Suprapubic skin (tissue), 4 donors: ENCODE measurements around the gene TIAM1. TPM values are rescaled to one million over a fixed set of nuclear protein-coding genes. Genes with fewer than 3 reads are reported as not detected.

ENCODE experiments used
- DNase-seq, 2 donors: peaks; one replicate each; pipeline ENCODE4 v3.0.0-alpha.2; 2019; ENCODE audit warnings: low spot score in 2 of 2
- H3K27ac ChIP-seq: fragments of 200-600 bp; sonication (generic); one replicate; pipeline ENCODE4 v1.5.1; 2019
- H3K27me3 ChIP-seq: fragments of 200-600 bp; sonication (generic); one replicate; pipeline ENCODE4 v1.5.1; 2019
- H3K36me3 ChIP-seq: fragments of 200-600 bp; sonication (generic); one replicate; pipeline ENCODE4 v1.5.1; 2019
- H3K4me1 ChIP-seq: fragments of 200-600 bp; sonication (generic); one replicate; pipeline ENCODE4 v1.5.1; 2019
- H3K4me3 ChIP-seq: fragments of 200-600 bp; sonication (generic); one replicate; pipeline ENCODE4 v1.5.1; 2019; ENCODE audit warnings: mild to moderate bottlenecking
- H3K9me3 ChIP-seq: fragments of 200-600 bp; sonication (generic); one replicate; pipeline ENCODE4 v1.5.1; 2019
- EP300 ChIP-seq: sonication (generic); formaldehyde crosslinking; IDR thresholded peaks from one replicate; pipeline ENCODE4 v1.6.1; 2017; ENCODE audit warnings: antibody characterized with exemption
- POLR2A ChIP-seq, 2 donors: fragments of 450-650 bp; IDR thresholded peaks; one replicate each; pipeline ENCODE4 v1.6.1; 2017; ENCODE audit warnings: antibody characterized with exemption in 2 of 2, mild to moderate bottlenecking in 2 of 2, moderate library complexity in 2 of 2
- POLR2AphosphoS5 ChIP-seq, 3 donors: sonication (generic); formaldehyde crosslinking; IDR thresholded peaks; one replicate each; pipeline ENCODE4 v1.6.1; 2017; ENCODE audit warnings: antibody characterized with exemption in 3 of 3
- WGBS: methylation state at CpG from one replicate; pipeline ENCODE4 v1.1.5; 2018; 5-methylcytosine and 5-hydroxymethylcytosine counted together
- total RNA-seq, 4 donors: library from RNA; depleted of rRNA; stranded (reverse); fragments of >200 nt; gene quantifications; one replicate each; pipeline ENCODE4 v1.1.0, GENCODE V29; 2016
- TF ChIP-seq, protein P1 (sequence below), 2 donors: fragments of 200-600 bp in 1 of 2; fragments of 450-650 bp in 1 of 2; sonication (generic) in 1 of 2; IDR thresholded peaks; one replicate each; pipeline ENCODE4 v1.5.1; 2016 to 2019; ENCODE audit warnings: antibody characterized with exemption in 2 of 2, mild to moderate bottlenecking in 1 of 2, moderate library complexity in 1 of 2

Gene TIAM1
- total RNA-seq, 4 donors from 2014 or later = 71.9 to 135 (median 87.9) TPM

DNA sequence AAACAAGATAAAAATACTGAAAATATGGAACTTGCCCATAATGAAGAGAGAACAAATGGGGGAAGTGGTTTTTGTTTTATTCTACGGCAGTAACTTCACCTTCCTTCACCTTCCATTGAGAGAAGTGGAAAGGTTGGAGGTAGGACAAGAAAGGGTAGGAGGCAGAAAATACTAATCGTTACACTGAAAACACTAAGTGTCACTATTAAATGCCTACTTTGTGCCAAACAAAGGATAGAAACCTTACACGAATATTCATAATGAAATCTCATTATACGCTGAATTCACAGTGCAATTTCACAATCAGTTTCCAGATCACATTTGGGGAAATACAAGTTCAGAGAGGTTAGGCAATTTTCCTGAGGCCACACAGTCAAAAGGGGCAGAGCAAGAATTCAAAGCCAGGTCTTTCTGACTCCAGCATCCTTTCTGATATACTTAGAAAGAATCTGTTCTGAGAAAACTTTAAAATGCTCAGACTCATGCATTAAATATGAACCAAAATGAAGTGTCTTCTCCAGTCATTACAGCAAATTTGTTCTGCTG lies 3.0 kb downstream of the TIAM1 start:
- Histone ChIP-seq H3K4me1 (peaks cover 37% of the 10 kb centered on the region), H3K4me3 (no peak overlapping the region), H3K27me3 (peaks cover 5% of the 10 kb centered on the region), H3K9me3 (no peaks in the 10 kb centered on the region), H3K36me3 (no peaks in the 10 kb centered on the region), H3K27ac (no peak overlapping the region)
- DNase-seq = no peak
- TF ChIP-seq EP300 = no peak
- 78% methylated on average over 4 of the region's 4 CpGs for whole genome bisulfite sequencing

GRCh38 chr21:31340514-31340913 lies 3.5 kb downstream of the TIAM1 start:
- no peak for DNase-seq
- Histone ChIP-seq H3K27me3 (peaks cover under 1% of the 10 kb centered on the region), H3K9me3 (no peaks in the 10 kb centered on the region), H3K4me3 (no peak overlapping the region), H3K4me1 (peaks cover 39% of the 10 kb centered on the region), H3K27ac (no peak overlapping the region), H3K36me3 (no peaks in the 10 kb centered on the region)
- TF ChIP-seq EP300 (no peak), POLR2A (IDR thresholded peaks at IDR 0.05) (no peak), POLR2AphosphoS5 (IDR thresholded peaks at IDR 0.05) (no peak)
- TF ChIP-seq, protein P1, sequence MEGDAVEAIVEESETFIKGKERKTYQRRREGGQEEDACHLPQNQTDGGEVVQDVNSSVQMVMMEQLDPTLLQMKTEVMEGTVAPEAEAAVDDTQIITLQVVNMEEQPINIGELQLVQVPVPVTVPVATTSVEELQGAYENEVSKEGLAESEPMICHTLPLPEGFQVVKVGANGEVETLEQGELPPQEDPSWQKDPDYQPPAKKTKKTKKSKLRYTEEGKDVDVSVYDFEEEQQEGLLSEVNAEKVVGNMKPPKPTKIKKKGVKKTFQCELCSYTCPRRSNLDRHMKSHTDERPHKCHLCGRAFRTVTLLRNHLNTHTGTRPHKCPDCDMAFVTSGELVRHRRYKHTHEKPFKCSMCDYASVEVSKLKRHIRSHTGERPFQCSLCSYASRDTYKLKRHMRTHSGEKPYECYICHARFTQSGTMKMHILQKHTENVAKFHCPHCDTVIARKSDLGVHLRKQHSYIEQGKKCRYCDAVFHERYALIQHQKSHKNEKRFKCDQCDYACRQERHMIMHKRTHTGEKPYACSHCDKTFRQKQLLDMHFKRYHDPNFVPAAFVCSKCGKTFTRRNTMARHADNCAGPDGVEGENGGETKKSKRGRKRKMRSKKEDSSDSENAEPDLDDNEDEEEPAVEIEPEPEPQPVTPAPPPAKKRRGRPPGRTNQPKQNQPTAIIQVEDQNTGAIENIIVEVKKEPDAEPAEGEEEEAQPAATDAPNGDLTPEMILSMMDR (IDR thresholded peaks at IDR 0.05) = no peak
- 84% methylated on average over 6 of the region's 6 CpGs for WGBS

DNA sequence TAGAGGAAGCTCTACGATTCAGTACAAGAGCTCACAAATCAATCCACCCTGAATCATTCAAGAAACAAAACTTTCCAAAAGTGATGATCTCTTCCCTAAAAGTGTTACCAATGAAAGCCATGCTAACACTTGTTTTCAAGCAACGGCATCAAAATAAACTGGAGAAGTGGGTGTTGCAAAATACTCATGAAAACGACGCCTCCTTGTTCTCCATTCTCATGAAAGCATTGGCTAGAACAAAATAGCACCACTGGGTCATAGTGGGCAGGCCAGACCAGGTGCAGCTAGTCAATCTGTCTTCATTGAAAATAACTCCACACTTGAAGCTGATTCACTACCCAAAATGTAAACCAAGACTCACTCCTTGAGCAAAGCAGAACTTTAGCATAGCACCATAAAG lies 4.3 kb downstream of the TIAM1 start:
- no peak for DNase-seq
- WGBS = 89% methylated on average over 4 of the region's 4 CpGs
- Histone ChIP-seq H3K4me3 (no peak overlapping the region), H3K36me3 (no peaks in the 10 kb centered on the region), H3K27ac (no peak overlapping the region), H3K4me1 (peaks cover 39% of the 10 kb centered on the region), H3K27me3 (no peaks in the 10 kb centered on the region), H3K9me3 (no peaks in the 10 kb centered on the region)
- TF ChIP-seq POLR2AphosphoS5 (IDR thresholded peaks at IDR 0.05) = no peak

DNA sequence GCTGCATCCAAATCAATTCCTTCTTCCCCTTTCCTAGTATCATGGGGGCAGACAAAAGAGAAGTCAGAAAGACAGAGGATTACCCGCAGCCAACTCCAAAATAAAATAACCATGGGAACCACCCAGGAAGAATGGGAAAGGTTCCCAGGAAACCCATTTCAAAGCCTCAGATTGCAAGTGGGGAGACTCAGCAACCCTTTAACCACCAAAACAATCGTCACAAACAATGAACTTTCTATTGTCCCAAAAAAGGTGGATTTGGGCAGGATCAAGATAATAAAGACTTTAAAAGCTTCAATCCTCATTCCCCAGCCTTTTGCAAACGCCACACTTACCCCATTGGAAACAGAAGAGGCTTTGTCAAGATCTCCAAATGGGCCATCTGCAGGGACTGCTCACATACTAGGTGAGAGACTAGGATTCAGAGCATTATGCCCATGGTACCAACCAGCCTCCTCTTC lies 5.1 kb downstream of the TIAM1 start:
- H3K27ac ChIP-seq = no peak overlapping the region
- H3K27me3 ChIP-seq = no peaks in the 10 kb centered on the region
- H3K9me3 ChIP-seq = no peaks in the 10 kb centered on the region
- no peak for TF ChIP-seq POLR2A (IDR thresholded peaks at IDR 0.05)
- TF ChIP-seq EP300 = no peak
- TF ChIP-seq, protein P1 (IDR thresholded peaks at IDR 0.05) = no peak
- no peaks in the 10 kb centered on the region for H3K36me3 ChIP-seq
- peaks cover 33% of the 10 kb centered on the region for H3K4me1 ChIP-seq
- H3K4me3 ChIP-seq = no peak overlapping the region
- 70% methylated on average over 3 of the region's 3 CpGs for WGBS
- DNase-seq = no peak

DNA sequence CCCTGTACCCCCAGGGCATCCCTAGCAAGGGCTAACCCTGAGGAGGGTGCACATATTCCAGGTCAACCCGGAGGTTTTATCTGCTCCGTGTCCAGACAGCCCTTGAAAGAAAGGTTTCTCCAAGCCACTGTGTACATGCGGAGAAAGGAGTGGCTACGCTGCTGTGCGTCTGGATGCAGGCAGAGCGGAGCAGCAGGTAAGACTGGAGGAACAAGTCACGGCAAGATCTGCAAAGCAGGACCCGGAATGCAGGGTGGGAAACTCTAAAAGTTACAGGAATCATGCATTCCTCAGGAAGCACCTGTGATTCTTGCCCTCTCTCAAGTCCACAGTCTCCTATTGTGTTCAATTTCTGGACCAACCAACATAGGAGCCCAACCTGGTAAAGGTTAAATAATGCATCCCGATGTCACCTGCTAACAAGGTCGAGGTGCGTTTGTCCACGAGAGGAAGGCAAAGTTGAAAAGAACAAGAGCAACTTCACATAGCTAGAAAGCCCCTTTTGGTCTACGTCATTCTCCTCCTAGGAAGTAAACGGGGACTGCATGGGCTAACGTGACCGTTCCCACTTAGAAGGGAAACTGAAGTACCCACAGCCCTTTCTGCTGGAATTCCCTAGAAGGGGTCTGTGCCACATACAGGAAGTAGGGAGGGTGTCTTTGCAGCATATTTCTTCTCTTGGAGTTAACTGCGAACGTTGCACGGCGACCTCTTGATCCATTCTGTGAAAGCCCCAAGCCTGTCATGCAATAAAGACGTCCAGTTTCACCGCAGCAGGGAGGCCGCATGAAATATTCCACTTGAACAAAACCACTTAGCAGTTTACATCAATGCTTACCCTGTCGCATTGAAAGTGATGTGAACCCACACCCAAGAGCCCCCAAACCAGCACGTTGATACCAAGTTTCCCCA lies 5.8 kb downstream of the TIAM1 start:
- Histone ChIP-seq H3K4me3 (no peak overlapping the region), H3K4me1 (peaks cover 27% of the 10 kb centered on the region), H3K9me3 (no peaks in the 10 kb centered on the region), H3K27ac (peak overlapping the region; percentile 26), H3K27me3 (no peaks in the 10 kb centered on the region), H3K36me3 (no peaks in the 10 kb centered on the region)
- 75% methylated on average over 25 of the region's 25 CpGs for WGBS
- no peak for TF ChIP-seq POLR2A (IDR thresholded peaks at IDR 0.05)
- TF ChIP-seq POLR2AphosphoS5 (IDR thresholded peaks at IDR 0.05) = no peak
- TF ChIP-seq EP300 = no peak
- TF ChIP-seq, protein P1 (IDR thresholded peaks at IDR 0.05) = no peak
- DNase-seq = no peak

DNA sequence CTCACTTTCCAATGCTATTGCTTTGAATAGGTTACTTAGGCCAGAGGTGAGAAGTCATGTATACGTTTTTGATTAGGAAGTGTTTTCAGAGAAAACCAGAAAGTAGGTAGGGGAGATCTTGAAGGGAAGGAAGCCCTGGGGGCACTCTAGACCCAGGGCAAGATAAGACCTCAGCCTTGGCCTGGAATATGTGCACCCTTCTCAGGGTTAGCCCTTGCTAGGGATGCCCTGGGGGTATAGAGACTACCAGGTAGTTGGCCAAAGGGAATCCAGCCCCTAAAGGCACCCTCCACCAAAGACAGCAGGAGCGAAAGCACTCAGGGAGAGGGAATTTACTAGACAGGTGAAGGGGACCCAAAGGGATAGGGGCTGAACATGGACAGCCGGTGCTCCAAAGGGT lies 7.0 kb downstream of the TIAM1 start:
- Histone ChIP-seq H3K36me3 (no peaks in the 10 kb centered on the region), H3K4me1 (peaks cover 18% of the 10 kb centered on the region)

More for the DNA sequence above, 7.0 kb downstream of the TIAM1 start:
- 89% methylated on average over 3 of the region's 3 CpGs for WGBS
- DNase-seq = no peak
- Histone ChIP-seq H3K9me3 (no peaks in the 10 kb centered on the region), H3K4me3 (no peak overlapping the region), H3K27me3 (no peaks in the 10 kb centered on the region), H3K27ac (no peak overlapping the region)
- TF ChIP-seq EP300 (no peak), POLR2AphosphoS5 (IDR thresholded peaks at IDR 0.05) (no peak), POLR2A (IDR thresholded peaks at IDR 0.05) (no peak)
- TF ChIP-seq, protein P1 (IDR thresholded peaks at IDR 0.05) = no peak
